UCSD-AML1 (cell line): Measurements from ENCODE around the gene PARD3.
"Not testable (repeated sequence)": the region's sequence is repeated elsewhere in the genome, so short reads cannot be mapped to it uniquely, and the experiment has no call there.

ENCODE experiments used
- DNase-seq: peaks from one replicate; lab custom pipeline; 2025; ENCODE audit not compliant: unreplicated experiment; lab: John Stamatoyannopoulos, UW

PARD3 gene

GRCh38 chr10:34815185-34816084 lies at the start of gene PARD3:
Gene PARD3, minus strand, starts transcription at chr10:34815296. Its CDS starts 301 bp downstream, at chr10:34814995.
- peak; percentile 20 for DNase-seq

GRCh38 chr10:34864149-34865067 lies 49.3 kb upstream of the PARD3 start:
- no peak for DNase-seq

GRCh38 chr10:34862892-34863291 lies 47.8 kb upstream of the PARD3 start:
- no peak for DNase-seq

- no peak for DNase-seq
Measured at GRCh38 chr10:34861293-34862021, 46.4 kb upstream of the PARD3 start.

GRCh38 chr10:34859170-34859569 lies 44.1 kb upstream of the PARD3 start:
- DNase-seq: no peak

- no peak for DNase-seq
Measured at GRCh38 chr10:34858003-34858402, 42.9 kb upstream of the PARD3 start.

GRCh38 chr10:34854147-34854601 lies 39.1 kb upstream of the PARD3 start:
- no peak for DNase-seq

- no peak for DNase-seq
Measured at GRCh38 chr10:34853357-34853756, 38.3 kb upstream of the PARD3 start.

GRCh38 chr10:34850558-34850957 lies 35.5 kb upstream of the PARD3 start:
- DNase-seq: no peak

GRCh38 chr10:34850036-34850435 lies 34.9 kb upstream of the PARD3 start:
- DNase-seq: no peak

GRCh38 chr10:34845070-34845469 lies 30.0 kb upstream of the PARD3 start:
- DNase-seq: no peak

- no peak for DNase-seq
Measured at GRCh38 chr10:34844448-34844847, 29.4 kb upstream of the PARD3 start.

GRCh38 chr10:34843470-34843869 lies 28.4 kb upstream of the PARD3 start:
- not testable (repeated sequence) for DNase-seq

GRCh38 chr10:34838366-34838900 lies 23.3 kb upstream of the PARD3 start:
- no peak for DNase-seq

- no peak for DNase-seq
Measured at GRCh38 chr10:34835908-34836508, 20.9 kb upstream of the PARD3 start.

GRCh38 chr10:34834274-34834673 lies 19.2 kb upstream of the PARD3 start:
- DNase-seq: no peak

GRCh38 chr10:34830217-34830822 lies 15.2 kb upstream of the PARD3 start:
- DNase-seq: no peak

GRCh38 chr10:34826857-34827766 lies 12.0 kb upstream of the PARD3 start:
- no peak for DNase-seq

- no peak for DNase-seq
Measured at GRCh38 chr10:34826221-34826620, 11.1 kb upstream of the PARD3 start.
